A673 (cell line): ENCODE measurements around the gene BCAS2. TPM values are rescaled to one million over a fixed set of nuclear protein-coding genes. Genes with fewer than 3 reads are reported as not detected.

Experiments
- BruUV-seq: library from RNA; stranded (reverse); fragments of 400-500 nt; replicated peaks from 2 replicates; lab custom pipeline; 2021; lab: Mats Ljungman, UMichigan
- CTCF ChIA-PET: fragments of 300-600 bp; sonication (Branson Sonifier 250); formaldehyde crosslinking; loops from one replicate; lab custom pipeline; 2022; ENCODE audit warnings: antibody characterized with exemption; lab: Charles Lee
- POLR2A ChIA-PET: fragments of 300-600 bp; sonication (Branson Sonifier 250); formaldehyde crosslinking; loops from one replicate; lab custom pipeline; 2022; ENCODE audit warnings: antibody characterized with exemption; ENCODE audit not compliant: low non-redundant PET; lab: Charles Lee
- DNase-seq: peaks from one replicate; pipeline ENCODE4 v3.0.0-alpha.2; 2015; ENCODE audit warnings: low spot score
- H3K27ac ChIP-seq: fragments of 200-600 bp; sonication (generic); 2 replicates; pipeline ENCODE4 v1.5.1; 2016; ENCODE audit warnings: mixed run types, low read depth, mild to moderate bottlenecking, mixed read lengths, antibody characterized with exemption, low read length; ENCODE audit not compliant: poor library complexity, severe bottlenecking
- H3K27me3 ChIP-seq: fragments of 200-600 bp; sonication (generic); replicated peaks from 2 replicates; pipeline ENCODE4 v1.6.1; 2017; ENCODE audit warnings: mixed run types, low read depth, mild to moderate bottlenecking, mixed read lengths, antibody characterized with exemption, low read length; ENCODE audit not compliant: insufficient read depth, poor library complexity
- H3K36me3 ChIP-seq: fragments of 200-600 bp; sonication (generic); 2 replicates; pipeline ENCODE4 v1.6.1; 2016; ENCODE audit warnings: mixed run types, mild to moderate bottlenecking, mixed read lengths, antibody characterized with exemption, low read length; ENCODE audit not compliant: insufficient read depth, poor library complexity, severe bottlenecking
- H3K4me1 ChIP-seq: fragments of 200-600 bp; sonication (generic); 2 replicates; pipeline ENCODE4 v1.6.1; 2017; ENCODE audit warnings: mixed run types, mild to moderate bottlenecking, mixed read lengths, antibody characterized with exemption, low read length; ENCODE audit not compliant: insufficient read depth, poor library complexity, severe bottlenecking
- H3K4me3 ChIP-seq: fragments of 200-600 bp; sonication (generic); 2 replicates; pipeline ENCODE4 v1.5.1; 2016; ENCODE audit warnings: low read depth, mixed run types, mild to moderate bottlenecking, mixed read lengths, low read length; ENCODE audit not compliant: poor library complexity, severe bottlenecking
- H3K9me3 ChIP-seq: fragments of 200-600 bp; sonication (generic); 2 replicates; pipeline ENCODE4 v1.6.1; 2016; ENCODE audit warnings: mixed run types, low read depth, mild to moderate bottlenecking, mixed read lengths, antibody characterized with exemption, low read length; ENCODE audit not compliant: poor library complexity, severe bottlenecking
- EZH2 ChIP-seq: fragments of 200-600 bp; sonication (generic); IDR thresholded peaks from 2 replicates; pipeline ENCODE4 v1.6.1; 2017; ENCODE audit warnings: borderline replicate concordance, low read depth, mild to moderate bottlenecking, mixed read lengths, antibody characterized with exemption, low read length; ENCODE audit not compliant: poor library complexity, severe bottlenecking
- intact Hi-C: fragments of 100-400 bp; cut with micrococcal nuclease; formaldehyde crosslinking; loops from one replicate; pipeline ENCODE4 v1.10.0; 2022; ENCODE audit not compliant: unreplicated experiment
- total RNA-seq: library from RNA; stranded (reverse); gene quantifications from 2 replicates; pipeline ENCODE4 v1.2.3, GENCODE V29; 2021
- TF ChIP-seq, protein P1 (sequence below): fragments of 300-800, 200-600 bp; sonication (generic); conservative IDR thresholded peaks from 2 replicates; pipeline ENCODE4 v1.5.1; 2017; ENCODE audit warnings: low read depth, mild to moderate bottlenecking, antibody characterized with exemption, low read length, moderate library complexity, mixed read lengths

BCAS2 gene
- total RNA-seq, 1 experiment from 2014 or later: 75.7 TPM

DNA sequence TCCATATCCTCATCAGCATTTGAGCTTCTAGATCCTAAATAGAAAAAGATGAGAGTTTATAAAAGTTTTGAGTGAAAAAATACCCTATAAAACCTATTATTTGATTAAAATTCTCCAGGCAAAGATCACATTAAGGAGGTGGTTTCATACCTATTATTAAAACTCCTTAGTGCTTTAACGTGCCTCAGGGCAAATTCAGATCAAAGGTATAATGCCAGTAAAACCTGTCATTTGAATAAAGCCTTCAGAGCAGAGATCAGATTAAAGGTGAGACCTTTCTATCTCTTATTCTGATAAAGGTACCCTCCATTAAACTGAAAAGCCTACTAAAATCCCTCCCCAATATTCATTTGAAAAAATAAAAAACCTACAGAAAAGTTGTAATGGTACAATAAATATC lies 36.1 kb downstream of the BCAS2 start:
- Histone ChIP-seq H3K27me3 (no peaks in the 10 kb centered on the region), H3K9me3 (no peaks in the 10 kb centered on the region), H3K4me3 (no peak overlapping the region), H3K4me1 (no peaks in the 10 kb centered on the region), H3K27ac (no peak overlapping the region), H3K36me3 (no peaks in the 10 kb centered on the region)
- ChIA-PET POLR2A (no interaction called here), CTCF (no interaction called here)
- DNase-seq: no peak
- BruUV-seq: no TSS peak
- intact Hi-C loops: no loop called here
- no peak for TF ChIP-seq EZH2
- TF ChIP-seq, protein P1, sequence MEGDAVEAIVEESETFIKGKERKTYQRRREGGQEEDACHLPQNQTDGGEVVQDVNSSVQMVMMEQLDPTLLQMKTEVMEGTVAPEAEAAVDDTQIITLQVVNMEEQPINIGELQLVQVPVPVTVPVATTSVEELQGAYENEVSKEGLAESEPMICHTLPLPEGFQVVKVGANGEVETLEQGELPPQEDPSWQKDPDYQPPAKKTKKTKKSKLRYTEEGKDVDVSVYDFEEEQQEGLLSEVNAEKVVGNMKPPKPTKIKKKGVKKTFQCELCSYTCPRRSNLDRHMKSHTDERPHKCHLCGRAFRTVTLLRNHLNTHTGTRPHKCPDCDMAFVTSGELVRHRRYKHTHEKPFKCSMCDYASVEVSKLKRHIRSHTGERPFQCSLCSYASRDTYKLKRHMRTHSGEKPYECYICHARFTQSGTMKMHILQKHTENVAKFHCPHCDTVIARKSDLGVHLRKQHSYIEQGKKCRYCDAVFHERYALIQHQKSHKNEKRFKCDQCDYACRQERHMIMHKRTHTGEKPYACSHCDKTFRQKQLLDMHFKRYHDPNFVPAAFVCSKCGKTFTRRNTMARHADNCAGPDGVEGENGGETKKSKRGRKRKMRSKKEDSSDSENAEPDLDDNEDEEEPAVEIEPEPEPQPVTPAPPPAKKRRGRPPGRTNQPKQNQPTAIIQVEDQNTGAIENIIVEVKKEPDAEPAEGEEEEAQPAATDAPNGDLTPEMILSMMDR: no peak

DNA sequence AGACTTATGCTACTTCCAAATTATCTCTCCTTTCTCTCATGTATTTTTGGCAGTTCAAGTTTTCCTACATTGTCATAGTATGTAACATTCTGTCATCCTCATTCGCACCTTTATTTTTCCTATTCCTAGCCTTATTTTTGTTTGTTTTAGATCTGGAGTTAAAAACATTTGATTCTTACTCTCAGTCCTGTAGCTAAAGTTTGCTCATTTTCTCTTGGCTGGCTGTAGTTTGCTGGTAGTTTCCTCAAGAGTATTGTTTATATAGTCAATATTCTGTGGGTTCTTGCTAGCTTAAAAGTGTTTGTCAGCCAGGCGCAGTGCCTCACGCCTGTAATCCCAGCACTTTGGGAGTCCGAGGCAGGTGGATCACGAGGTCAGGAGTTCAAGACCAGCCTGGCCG lies 40.6 kb downstream of the BCAS2 start:
- DNase-seq: no peak
- ChIA-PET POLR2A (no interaction called here), CTCF (no interaction called here)
- H3K9me3 ChIP-seq: no peaks in the 10 kb centered on the region
- no TSS peak for BruUV-seq
- no peak overlapping the region for H3K4me3 ChIP-seq
- no peaks in the 10 kb centered on the region for H3K27me3 ChIP-seq
- H3K4me1 ChIP-seq: no peaks in the 10 kb centered on the region
- TF ChIP-seq EZH2: no peak
- TF ChIP-seq, protein P1: no peak
- H3K27ac ChIP-seq: no peak overlapping the region
- intact Hi-C loops: no loop called here
- H3K36me3 ChIP-seq: no peaks in the 10 kb centered on the region

DNA sequence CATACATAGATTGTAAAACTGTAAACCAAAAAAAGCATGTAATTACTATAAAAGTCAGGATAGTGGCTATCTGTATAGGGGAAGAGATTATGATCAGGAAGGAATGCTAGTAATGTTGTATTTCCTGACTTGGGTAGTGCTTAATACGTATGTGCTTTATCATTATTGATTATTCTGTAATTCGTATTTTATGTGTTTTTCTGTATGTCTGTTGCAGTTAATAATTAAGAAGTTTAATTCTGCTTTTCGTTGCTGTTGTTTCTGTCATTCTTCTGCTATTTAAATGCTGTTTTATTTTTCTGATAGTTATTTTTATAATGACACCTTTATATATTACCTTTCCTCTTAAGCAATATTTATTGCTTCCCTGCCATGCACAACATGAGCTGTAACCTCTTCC lies 41.1 kb downstream of the BCAS2 start:
- Histone ChIP-seq H3K9me3 (no peaks in the 10 kb centered on the region), H3K27me3 (no peaks in the 10 kb centered on the region), H3K27ac (no peak overlapping the region), H3K4me1 (no peaks in the 10 kb centered on the region), H3K36me3 (no peaks in the 10 kb centered on the region), H3K4me3 (no peak overlapping the region)
- intact Hi-C loops: no loop called here
- BruUV-seq: no TSS peak
- no peak for DNase-seq
- TF ChIP-seq EZH2: no peak
- TF ChIP-seq, protein P1: no peak
- ChIA-PET POLR2A (no interaction called here), CTCF (no interaction called here)
